IPS-20b (cell line): ENCODE data around the gene SNAP91.
"Not testable (repeated sequence)": the region's sequence is repeated elsewhere in the genome, so short reads cannot be mapped to it uniquely, and the experiment has no call there.

Source experiments
- H3K27ac ChIP-seq: one replicate; pipeline ENCODE4 v1.5.1; 2013; ENCODE audit warnings: low read length
- H3K27me3 ChIP-seq: 2 replicates; pipeline ENCODE4 v1.6.1; 2013; ENCODE audit warnings: mild to moderate bottlenecking, low read length, inconsistent platforms; ENCODE audit not compliant: insufficient read depth
- H3K36me3 ChIP-seq: 2 replicates; pipeline ENCODE4 v1.6.1; 2013; ENCODE audit warnings: low read depth, mild to moderate bottlenecking, inconsistent platforms, low read length, moderate library complexity; ENCODE audit not compliant: insufficient read depth
- H3K4me1 ChIP-seq: 2 replicates; pipeline ENCODE4 v1.6.1; 2013; ENCODE audit warnings: mild to moderate bottlenecking, control low read depth, inconsistent platforms, low read length, moderate library complexity; ENCODE audit not compliant: insufficient read depth
- H3K4me3 ChIP-seq: 2 replicates; pipeline ENCODE4 v1.5.1; 2013; ENCODE audit warnings: mild to moderate bottlenecking, low read length, inconsistent platforms
- H3K9ac ChIP-seq: 2 replicates; pipeline ENCODE4 v1.6.1; 2013; ENCODE audit warnings: low read depth, mild to moderate bottlenecking, inconsistent platforms, low read length, moderate library complexity
- H3K9me3 ChIP-seq: 2 replicates; pipeline ENCODE4 v1.6.1; 2013; ENCODE audit warnings: mild to moderate bottlenecking, low read depth, low read length, inconsistent platforms; ENCODE audit not compliant: insufficient read depth

SNAP91 gene

DNA sequence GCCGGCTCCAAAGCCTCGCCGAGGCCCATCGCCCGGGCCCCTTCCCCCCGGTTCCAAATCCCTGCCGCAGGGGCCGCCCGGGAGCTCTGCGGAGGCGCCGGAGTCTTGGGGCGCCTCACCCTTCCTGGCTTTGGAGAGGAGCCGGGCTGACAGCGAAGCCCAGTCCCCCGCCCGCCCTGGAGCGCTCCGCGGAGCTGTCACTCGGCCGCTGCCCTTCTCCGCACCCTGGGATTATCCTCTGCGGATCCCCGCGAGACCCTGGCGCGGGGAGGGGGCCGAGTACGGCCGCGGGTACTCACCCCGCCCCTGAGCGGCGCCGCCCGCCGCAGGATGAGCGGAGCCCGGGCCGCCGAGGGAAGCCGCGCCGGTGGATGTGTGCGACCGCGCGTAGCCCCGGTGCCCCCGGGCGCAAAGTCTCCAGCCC lies 343 bp downstream of the SNAP91 start:
- Histone ChIP-seq H3K4me3 (peak overlapping the region; percentile 83), H3K9ac (no peak overlapping the region), H3K36me3 (no peaks in the 10 kb centered on the region), H3K4me1 (peaks cover 3% of the 10 kb centered on the region; the same call in 1 of the 2 replicates), H3K27me3 (peaks cover 54% of the 10 kb centered on the region), H3K9me3 (no peaks in the 10 kb centered on the region), H3K27ac (no peak overlapping the region)

DNA sequence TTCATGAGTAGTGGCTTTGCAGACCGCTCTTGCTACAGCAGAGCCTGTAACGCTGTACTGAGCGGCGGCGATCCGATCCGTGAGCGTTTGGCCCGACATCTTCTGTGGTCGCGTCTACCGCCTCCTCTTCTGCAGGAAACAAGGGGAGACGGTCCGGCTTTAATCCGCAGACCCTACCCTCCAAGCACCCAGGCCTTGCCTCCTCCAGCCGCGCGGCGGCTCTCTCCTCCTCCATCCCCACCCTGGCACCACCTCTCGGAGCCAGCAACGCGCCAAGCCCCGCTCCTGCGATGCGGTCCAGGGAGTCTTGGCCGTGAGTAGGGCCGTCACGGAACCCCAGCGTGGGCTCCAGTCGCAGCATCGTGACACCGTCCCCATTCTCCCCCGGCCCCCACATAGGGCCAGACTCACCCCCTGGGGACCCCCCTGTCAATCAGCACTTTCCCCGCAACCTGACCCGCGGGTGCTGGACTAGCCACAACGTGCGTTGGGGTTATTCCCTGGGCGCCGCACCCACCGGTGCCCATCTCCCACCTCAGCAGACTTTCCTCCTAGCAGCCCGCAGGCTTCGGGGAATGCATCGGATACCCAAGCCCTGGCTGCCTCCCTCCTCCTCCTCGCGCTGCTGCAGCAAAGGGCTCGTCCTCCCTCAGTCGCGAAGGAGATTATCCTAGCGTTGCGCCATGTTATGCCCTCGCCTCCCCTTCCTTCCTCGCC lies 914 bp downstream of the SNAP91 start:
- Histone ChIP-seq H3K4me3 (peak overlapping the region; percentile 83), H3K36me3 (no peaks in the 10 kb centered on the region), H3K4me1 (peaks cover 3% of the 10 kb centered on the region; the same call in 1 of the 2 replicates), H3K9me3 (no peaks in the 10 kb centered on the region), H3K27me3 (peaks cover 54% of the 10 kb centered on the region), H3K9ac (no peak overlapping the region), H3K27ac (no peak overlapping the region)

DNA sequence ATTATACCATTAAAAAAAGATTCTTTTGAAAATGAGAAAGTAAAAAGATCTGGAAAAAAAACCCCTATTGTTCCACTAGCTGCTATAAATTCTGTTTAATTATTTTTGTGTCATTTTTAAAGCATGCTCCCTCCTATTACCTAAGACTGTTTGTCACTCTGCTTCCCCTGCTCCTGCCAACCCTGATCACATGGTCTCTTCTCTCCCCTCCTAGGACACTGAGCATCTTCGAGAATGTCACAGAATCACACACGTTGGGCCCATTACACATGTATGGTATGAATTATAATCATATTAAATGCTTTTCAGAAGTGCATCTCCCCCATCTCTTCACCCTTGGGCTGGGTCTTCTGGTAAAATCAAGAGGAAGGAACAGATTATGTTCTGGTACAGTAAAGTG lies 6.2 kb downstream of the SNAP91 start:
- Histone ChIP-seq H3K9ac (no peak overlapping the region), H3K27me3 (peaks cover 26% of the 10 kb centered on the region), H3K4me3 (no peak overlapping the region), H3K9me3 (no peaks in the 10 kb centered on the region), H3K4me1 (no peaks in the 10 kb centered on the region), H3K36me3 (no peaks in the 10 kb centered on the region), H3K27ac (no peak overlapping the region)

DNA sequence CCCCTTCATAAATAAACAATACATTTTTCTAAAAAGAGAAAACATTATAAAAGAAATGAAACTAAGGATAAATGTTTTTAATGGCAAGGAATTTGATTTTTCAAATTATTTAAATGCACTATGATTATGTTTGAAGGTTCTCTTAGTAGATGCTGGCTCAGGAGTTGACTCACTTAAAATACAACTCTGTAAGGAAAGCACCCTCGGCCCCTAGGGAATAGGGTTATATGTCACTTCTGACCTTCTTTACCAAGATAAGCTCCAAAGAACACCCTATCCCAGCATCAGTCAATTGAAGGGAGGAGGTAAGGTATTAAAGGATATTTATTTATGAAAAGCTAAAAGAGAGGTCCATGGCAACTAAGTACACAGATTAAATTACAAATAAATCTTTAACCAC lies 6.8 kb downstream of the SNAP91 start:
- Histone ChIP-seq H3K36me3 (no peaks in the 10 kb centered on the region), H3K9ac (no peak overlapping the region), H3K4me1 (no peaks in the 10 kb centered on the region), H3K4me3 (no peak overlapping the region), H3K9me3 (no peaks in the 10 kb centered on the region), H3K27ac (no peak overlapping the region), H3K27me3 (peaks cover 19% of the 10 kb centered on the region)

DNA sequence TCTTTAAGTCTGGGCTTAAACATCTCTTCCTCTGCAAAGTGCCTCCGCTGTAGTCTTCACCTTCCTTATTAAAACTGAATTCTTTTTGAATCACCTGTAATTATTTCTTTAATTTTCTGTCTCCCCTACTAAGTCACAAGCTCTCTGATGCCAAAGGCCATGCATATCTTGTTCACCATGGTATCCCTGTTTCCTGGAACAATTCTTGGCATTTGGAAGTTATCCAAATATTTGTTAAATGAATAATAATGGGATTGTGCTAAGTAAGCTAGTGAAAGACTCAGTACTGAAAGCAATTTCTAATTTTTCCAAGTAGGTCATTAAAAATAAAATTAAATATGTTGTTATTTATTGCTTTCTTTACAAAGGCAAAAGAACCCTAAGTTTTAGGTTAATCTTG lies 12.2 kb downstream of the SNAP91 start:
- H3K4me3 ChIP-seq: no peak overlapping the region
- no peak overlapping the region for H3K9ac ChIP-seq
- no peak overlapping the region for H3K27ac ChIP-seq
- no peaks in the 10 kb centered on the region for H3K27me3 ChIP-seq
- H3K36me3 ChIP-seq: no peaks in the 10 kb centered on the region
- no peaks in the 10 kb centered on the region for H3K4me1 ChIP-seq
- H3K9me3 ChIP-seq: no peaks in the 10 kb centered on the region

- no peak overlapping the region for H3K9ac ChIP-seq
- no peaks in the 10 kb centered on the region for H3K36me3 ChIP-seq
- H3K27ac ChIP-seq: no peak overlapping the region
- H3K4me3 ChIP-seq: no peak overlapping the region
- H3K4me1 ChIP-seq: no peaks in the 10 kb centered on the region
- no peaks in the 10 kb centered on the region for H3K27me3 ChIP-seq
- H3K9me3 ChIP-seq: no peaks in the 10 kb centered on the region
These were observed 23.4 kb downstream of the SNAP91 start for GRCh38 chr6:83685481-83685880.

GRCh38 chr6:83677791-83678190 lies 31.1 kb downstream of the SNAP91 start:
- H3K36me3 ChIP-seq: no peaks in the 10 kb centered on the region
- H3K27ac ChIP-seq: no peak overlapping the region
- no peak overlapping the region for H3K4me3 ChIP-seq
- no peaks in the 10 kb centered on the region for H3K4me1 ChIP-seq
- no peaks in the 10 kb centered on the region for H3K9me3 ChIP-seq
- H3K9ac ChIP-seq: no peak overlapping the region
- no peaks in the 10 kb centered on the region for H3K27me3 ChIP-seq

DNA sequence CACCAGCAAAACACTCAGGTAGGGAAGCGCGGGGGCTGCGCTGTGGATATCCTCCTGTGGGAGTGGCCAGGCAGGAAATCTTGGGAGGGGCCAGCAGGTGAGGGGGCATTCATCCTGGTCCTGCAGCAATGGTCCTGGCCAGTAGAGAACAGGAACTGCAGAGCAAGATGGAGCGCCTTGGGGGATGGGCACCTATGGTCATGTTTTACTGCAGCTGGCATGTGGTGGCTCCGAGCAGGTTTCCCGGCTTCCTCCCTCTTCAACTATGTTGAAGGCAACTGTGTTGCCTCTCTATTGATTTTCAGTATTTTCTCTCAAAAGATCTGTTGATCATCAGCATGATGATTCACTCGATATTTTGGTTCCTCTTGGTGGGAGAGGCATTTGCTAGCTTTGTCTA lies 70.9 kb downstream of the SNAP91 start:
- Histone ChIP-seq H3K9ac (no peak overlapping the region), H3K4me1 (no peaks in the 10 kb centered on the region), H3K27ac (no peak overlapping the region), H3K27me3 (no peaks in the 10 kb centered on the region), H3K36me3 (no peaks in the 10 kb centered on the region), H3K4me3 (no peak overlapping the region), H3K9me3 (no peaks in the 10 kb centered on the region)

DNA sequence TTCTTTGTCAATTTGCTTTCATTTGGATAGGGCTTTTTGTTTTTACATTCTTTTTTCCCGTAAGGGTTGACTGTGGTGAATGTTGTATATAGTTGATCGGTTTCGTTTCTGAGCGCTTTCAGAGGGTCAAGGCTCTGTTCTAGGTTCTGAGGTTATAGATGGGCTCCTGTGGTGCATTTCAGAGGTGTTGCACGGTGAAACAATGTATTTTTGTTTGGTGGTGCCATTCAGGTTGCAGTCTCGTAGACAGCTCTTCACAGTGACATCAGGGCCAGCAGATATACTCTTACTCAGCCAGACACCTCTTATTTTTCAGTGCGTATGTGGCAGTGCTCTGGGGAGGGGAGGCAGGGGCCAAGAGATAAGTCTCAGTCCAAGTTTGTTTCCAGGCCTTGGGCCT lies 72.1 kb downstream of the SNAP91 start:
- Histone ChIP-seq H3K4me3 (no peak overlapping the region), H3K9me3 (no peaks in the 10 kb centered on the region), H3K4me1 (no peaks in the 10 kb centered on the region), H3K36me3 (no peaks in the 10 kb centered on the region), H3K27ac (no peak overlapping the region), H3K9ac (no peak overlapping the region), H3K27me3 (no peaks in the 10 kb centered on the region)

GRCh38 chr6:83633609-83634008 lies 75.3 kb downstream of the SNAP91 start:
- H3K9me3 ChIP-seq: no peaks in the 10 kb centered on the region
- H3K36me3 ChIP-seq: no peaks in the 10 kb centered on the region
- H3K4me1 ChIP-seq: no peaks in the 10 kb centered on the region
- no peak overlapping the region for H3K9ac ChIP-seq
- no peak overlapping the region for H3K4me3 ChIP-seq
- no peaks in the 10 kb centered on the region for H3K27me3 ChIP-seq
- no peak overlapping the region for H3K27ac ChIP-seq

DNA sequence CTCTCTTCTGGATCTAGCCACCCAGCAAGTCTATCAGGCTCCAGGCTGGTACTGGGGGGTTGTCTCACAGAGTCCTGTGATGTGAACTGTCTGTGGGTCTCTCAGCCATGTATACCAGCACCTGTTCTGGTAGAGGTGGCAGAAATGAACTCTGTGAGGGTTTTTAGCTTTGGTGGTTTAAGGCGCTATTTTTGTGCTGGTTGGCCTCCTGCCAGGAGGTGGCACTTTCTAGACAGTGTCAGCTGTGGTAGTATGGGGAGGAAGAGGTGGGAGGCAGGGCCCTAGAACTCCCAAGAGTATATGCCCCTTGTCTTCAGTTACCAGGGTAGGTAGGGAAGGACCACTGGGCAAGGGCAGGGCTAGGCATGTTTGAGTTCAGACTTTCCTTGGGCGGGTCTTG lies 75.8 kb downstream of the SNAP91 start:
- no peak overlapping the region for H3K4me3 ChIP-seq
- H3K27me3 ChIP-seq: no peaks in the 10 kb centered on the region
- H3K9me3 ChIP-seq: no peaks in the 10 kb centered on the region

DNA sequence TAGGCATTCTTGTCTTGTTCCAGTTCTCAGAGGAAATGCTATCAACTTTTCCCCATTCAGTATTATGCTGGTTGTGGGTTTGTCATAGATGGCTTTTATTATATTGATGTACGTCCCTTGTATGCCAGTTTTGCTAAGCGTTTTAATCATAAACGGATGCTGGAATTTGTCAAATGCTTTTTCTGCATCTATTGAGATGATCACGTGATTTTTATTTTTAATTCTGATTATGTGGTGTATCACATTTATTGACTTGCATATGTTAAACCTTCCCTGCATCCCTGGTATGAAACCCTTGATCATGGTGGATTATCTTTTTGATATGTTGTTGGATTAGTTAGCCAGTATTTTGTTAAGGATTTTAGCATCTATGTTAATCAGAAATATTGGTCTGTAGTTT lies 79.0 kb downstream of the SNAP91 start:
- not testable (repeated sequence) for H3K27me3 ChIP-seq, H3K4me1 ChIP-seq, H3K9ac ChIP-seq, H3K27ac ChIP-seq, H3K36me3 ChIP-seq, H3K4me3 ChIP-seq, H3K9me3 ChIP-seq

More for the DNA sequence above, 75.8 kb downstream of the SNAP91 start:
- H3K4me1 ChIP-seq: no peaks in the 10 kb centered on the region
- H3K36me3 ChIP-seq: no peaks in the 10 kb centered on the region
- no peak overlapping the region for H3K27ac ChIP-seq
- H3K9ac ChIP-seq: no peak overlapping the region
